H1 (cell line): ENCODE data around the gene CABP2. TPM values are rescaled to one million over a fixed set of nuclear protein-coding genes. Genes with fewer than 3 reads are reported as not detected.
A peak's percentile ranks its signal among the peaks of the same experiment; 100 is the strongest.
"Not testable (repeated sequence)": the region's sequence is repeated elsewhere in the genome, so short reads cannot be mapped to it uniquely, and the experiment has no call there.

Experiments
- CTCF ChIA-PET: fragments of 300-600 bp; sonication (Branson Sonifier 250); formaldehyde crosslinking; loops from one replicate; lab custom pipeline; 2021; ENCODE audit not compliant: partially characterized antibody; lab: Charles Lee
- POLR2A ChIA-PET: fragments of 300-600 bp; sonication (Branson Sonifier 250); formaldehyde crosslinking; loops from one replicate; lab custom pipeline; 2021; ENCODE audit warnings: inconsistent platforms; ENCODE audit not compliant: partially characterized antibody; lab: Charles Lee
- DNase-seq, 2 experiments: peaks; one replicate each; pipeline versions ENCODE4 v3.0.0 to v3.0.0-alpha.2; 2010 to 2022; ENCODE audit warnings: low spot score in 2 of 2, low read depth in 1 of 2, mixed read lengths in 1 of 2
- FAIRE-seq: peaks from 2 replicates; lab custom pipeline; 2011; peaks lifted over from hg19 to GRCh38; lab: Jason Lieb, UNC
- H2AFZ ChIP-seq: 2 replicates; pipeline ENCODE4 v1.8.1; 2012; ENCODE audit warnings: low read length, inconsistent platforms
- H2AK5ac ChIP-seq: 2 replicates; pipeline ENCODE4 v1.6.1; 2013; ENCODE audit warnings: low read depth, low read length
- H2BK120ac ChIP-seq: replicated peaks from 2 replicates; pipeline ENCODE3; 2013; ENCODE audit warnings: low read depth, low read length, inconsistent platforms
- H2BK12ac ChIP-seq: 2 replicates; pipeline ENCODE4 v1.6.1; 2013; ENCODE audit warnings: low read depth, low read length
- H2BK15ac ChIP-seq: 2 replicates; pipeline ENCODE4 v1.6.1; 2013; ENCODE audit warnings: low read length
- H2BK20ac ChIP-seq: 2 replicates; pipeline ENCODE4 v1.6.1; 2013; ENCODE audit warnings: low read length
- H2BK5ac ChIP-seq: 2 replicates; pipeline ENCODE4 v1.6.1; 2013; ENCODE audit warnings: low read depth, low read length
- H3K14ac ChIP-seq: 2 replicates; pipeline ENCODE4 v1.6.1; 2013; ENCODE audit warnings: inconsistent platforms; ENCODE audit not compliant: insufficient read length
- H3K18ac ChIP-seq: 2 replicates; pipeline ENCODE4 v1.6.1; 2013; ENCODE audit warnings: low read length; ENCODE audit errors: extremely low read depth
- H3K23ac ChIP-seq: 2 replicates; pipeline ENCODE4 v1.6.1; 2013; ENCODE audit warnings: inconsistent platforms; ENCODE audit not compliant: insufficient read length
- H3K23me2 ChIP-seq: 2 replicates; pipeline ENCODE4 v1.6.1; 2013; ENCODE audit warnings: low read depth, low read length
- H3K27ac ChIP-seq: 2 replicates; pipeline ENCODE4 v1.6.1; 2011; ENCODE audit warnings: low read depth, low read length, inconsistent platforms
- H3K27me3 ChIP-seq, 4 experiments: replicated peaks in 1 of 4; 1 replicate in 1 of 4; 2 replicates in 3 of 4; pipeline versions ENCODE4 v1.6.1 to v1.8.1; 2011 to 2013; ENCODE audit warnings: low read length in 3 of 4, mild to moderate bottlenecking in 3 of 4, inconsistent platforms in 2 of 4, mixed read lengths in 2 of 4, moderate library complexity in 1 of 4; ENCODE audit not compliant: control insufficient read depth in 3 of 4, insufficient read depth in 3 of 4; ENCODE audit errors: extremely low read depth in 1 of 4
- H3K36me3 ChIP-seq, 4 experiments: 2 replicates each; pipeline versions ENCODE4 v1.6.1 to v1.8.1; 2011 to 2013; ENCODE audit warnings: mild to moderate bottlenecking in 4 of 4, low read length in 3 of 4, moderate library complexity in 2 of 4, control low read depth in 1 of 4, inconsistent platforms in 1 of 4; ENCODE audit not compliant: insufficient read depth in 4 of 4, control insufficient read depth in 2 of 4
- H3K4ac ChIP-seq: replicated peaks from 2 replicates; pipeline ENCODE3; 2013; ENCODE audit warnings: low read length, low read depth, mixed read lengths, inconsistent platforms; ENCODE audit not compliant: insufficient read length
- H3K4me1 ChIP-seq, 4 experiments: replicated peaks in 1 of 4; 1 replicate in 1 of 4; 2 replicates in 3 of 4; pipeline versions ENCODE4 v1.6.1 to v1.8.1; 2011 to 2013; ENCODE audit warnings: low read length in 3 of 4, inconsistent platforms in 2 of 4, mixed read lengths in 1 of 4; ENCODE audit not compliant: insufficient read depth in 4 of 4, control insufficient read depth in 3 of 4
- H3K4me2 ChIP-seq, 2 experiments: 2 replicates each; pipeline versions ENCODE4 v1.6.1 to v1.8.1; 2011 to 2013; ENCODE audit warnings: low read depth in 2 of 2, low read length in 2 of 2, control low read depth in 1 of 2, inconsistent platforms in 1 of 2, mild to moderate bottlenecking in 1 of 2; ENCODE audit not compliant: insufficient read depth in 1 of 2
- H3K4me3 ChIP-seq, 4 experiments: fragments of 200-600, 300-600 bp in 1 of 4; sonication (generic), shearing (Covaris generic), sonication (Bioruptor Twin) in 1 of 4; 2 replicates each; pipeline versions ENCODE4 v1.5.1 to v1.8.1; 2011 to 2016; ENCODE audit warnings: low read length in 4 of 4, low read depth in 3 of 4, control low read depth in 2 of 4, inconsistent platforms in 2 of 4, mild to moderate bottlenecking in 2 of 4, mixed read lengths in 1 of 4, moderate library complexity in 1 of 4; ENCODE audit not compliant: insufficient read depth in 2 of 4; ENCODE audit errors: extremely low read depth in 1 of 4
- H3K56ac ChIP-seq: replicated peaks from 2 replicates; pipeline ENCODE3; 2013; ENCODE audit warnings: low read depth, mild to moderate bottlenecking, mixed read lengths, low read length, inconsistent platforms; ENCODE audit not compliant: insufficient read length
- H3K79me1 ChIP-seq: 2 replicates; pipeline ENCODE4 v1.6.1; 2013; ENCODE audit warnings: low read depth, low read length, control low read depth
- H3K79me2 ChIP-seq, 2 experiments: 2 replicates each; pipeline versions ENCODE4 v1.6.1 to v1.8.1; 2012 to 2013; ENCODE audit warnings: low read length in 2 of 2, mild to moderate bottlenecking in 2 of 2, inconsistent platforms in 1 of 2; ENCODE audit not compliant: insufficient read depth in 2 of 2, control insufficient read depth in 1 of 2
- H3K9ac ChIP-seq, 4 experiments: replicated peaks in 1 of 4; 1 replicate in 1 of 4; 2 replicates in 3 of 4; pipeline versions ENCODE4 v1.6.1 to v1.8.1; 2011 to 2013; ENCODE audit warnings: low read depth in 3 of 4, low read length in 3 of 4, control low read depth in 2 of 4, mild to moderate bottlenecking in 2 of 4, moderate library complexity in 2 of 4, inconsistent platforms in 1 of 4; ENCODE audit errors: extremely low read depth in 1 of 4
- H3K9me3 ChIP-seq, 2 experiments: 2 replicates each; pipeline versions ENCODE4 v1.6.1 to v1.8.1; 2012 to 2013; ENCODE audit warnings: mild to moderate bottlenecking in 2 of 2, moderate library complexity in 2 of 2, control low read depth in 1 of 2, inconsistent platforms in 1 of 2, low read depth in 1 of 2, low read length in 1 of 2, mixed read lengths in 1 of 2; ENCODE audit not compliant: insufficient read depth in 2 of 2
- H4K20me1 ChIP-seq, 2 experiments: replicated peaks in 1 of 2; 2 replicates each; pipeline versions ENCODE3 to v1.8.1; 2011 to 2013; ENCODE audit warnings: inconsistent platforms in 2 of 2, low read length in 2 of 2, mild to moderate bottlenecking in 1 of 2; ENCODE audit not compliant: insufficient read depth in 2 of 2, control insufficient read depth in 1 of 2
- H4K5ac ChIP-seq: 2 replicates; pipeline ENCODE4 v1.6.1; 2013; ENCODE audit warnings: low read length, low read depth, mixed read lengths, inconsistent platforms; ENCODE audit not compliant: insufficient read length
- H4K8ac ChIP-seq: 2 replicates; pipeline ENCODE4 v1.8.0; 2013; ENCODE audit warnings: mild to moderate bottlenecking, moderate library complexity, low read length, inconsistent platforms; ENCODE audit not compliant: insufficient read depth; ENCODE audit errors: extremely low read depth
- H4K91ac ChIP-seq: replicated peaks from 2 replicates; pipeline ENCODE3; 2013; ENCODE audit warnings: low read length, mixed read lengths, inconsistent platforms; ENCODE audit not compliant: insufficient read length
- BACH1 ChIP-seq: IDR thresholded peaks from 2 replicates; pipeline ENCODE4 v1.6.1; 2012; ENCODE audit warnings: low read length, improper control_type of control experiment
- CHD1 ChIP-seq: IDR thresholded peaks from 2 replicates; pipeline ENCODE4 v1.6.1; 2012; ENCODE audit warnings: low read depth, low read length, improper control_type of control experiment
- HDAC2 ChIP-seq, 2 experiments: fragments of 300-600 bp in 1 of 2; sonication (generic) in 1 of 2; IDR thresholded peaks; 2 replicates each; pipeline ENCODE4 v1.6.1; 2011 to 2012; ENCODE audit warnings: low read depth in 2 of 2, low read length in 2 of 2, mild to moderate bottlenecking in 2 of 2, moderate library complexity in 2 of 2, borderline replicate concordance in 1 of 2, inconsistent platforms in 1 of 2
- KDM1A ChIP-seq: fragments of 200-600, 300-600 bp; sonication (generic); IDR thresholded peaks from 2 replicates; pipeline ENCODE4 v1.7.1; 2016; ENCODE audit warnings: mild to moderate bottlenecking, low read length, borderline replicate concordance
- MAFK ChIP-seq: IDR thresholded peaks from 2 replicates; pipeline ENCODE4 v1.6.1; 2012; ENCODE audit warnings: low read depth, mild to moderate bottlenecking, improper control_type of control experiment, low read length
- PHF8 ChIP-seq: fragments of 200-600 bp; sonication (generic); conservative IDR thresholded peaks from 2 replicates; pipeline ENCODE4 v1.7.1; 2012; ENCODE audit warnings: low read depth, mild to moderate bottlenecking, inconsistent platforms, low read length, moderate library complexity
- YY1 ChIP-seq: IDR thresholded peaks from 2 replicates; pipeline ENCODE4 v1.6.1; 2011; ENCODE audit warnings: low read depth, mild to moderate bottlenecking, low read length
- WGBS, 2 experiments: shearing (Covaris generic) in 1 of 2; methylation state at CpG; one replicate each; pipeline versions ENCODE4 v1.1.6 to v1.1.7; 2013 to 2015; ENCODE audit warnings: low lambda C conversion rate in 2 of 2, mixed read lengths in 2 of 2, inconsistent platforms in 1 of 2, low coverage in 1 of 2, missing lambda C conversion rate in 1 of 2; ENCODE audit not compliant: insufficient replicate concordance in 2 of 2, insufficient coverage in 1 of 2, insufficient read length in 1 of 2; ENCODE audit errors: extremely low coverage in 1 of 2, missing lambda C conversion rate in 1 of 2; 5-methylcytosine and 5-hydroxymethylcytosine counted together
- polyA plus RNA-seq, 7 experiments: library from polyadenylated mRNA; depleted of rRNA in 3 of 7; stranded (reverse) in 5 of 7; unstranded in 2 of 7; fragments of >200 nt in 5 of 7; fragments of 200-250 nt in 2 of 7; gene quantifications; 1 replicate in 5 of 7; 2 replicates in 1 of 7; 4 replicates in 1 of 7; pipeline versions ENCODE4 v1.2.1 to v1.2.3, GENCODE V29; 2011 to 2013; ENCODE audit warnings: missing spikeins in 2 of 7, mixed read lengths in 2 of 7
- total RNA-seq: library from RNA; stranded (reverse); fragmentation: NEBNext Ultra II Directional; extraction: Animal tissue kit (Norgen Biotek cat#: 25700); gene quantifications from 2 replicates; pipeline ENCODE4 v1.2.1, GENCODE V29; 2021

CABP2 gene
- total and polyA plus RNA-seq, 2 of the 8 experiments (the other 6 are each of a cell fraction or from before 2014, with no cell fraction given): not detected

DNA sequence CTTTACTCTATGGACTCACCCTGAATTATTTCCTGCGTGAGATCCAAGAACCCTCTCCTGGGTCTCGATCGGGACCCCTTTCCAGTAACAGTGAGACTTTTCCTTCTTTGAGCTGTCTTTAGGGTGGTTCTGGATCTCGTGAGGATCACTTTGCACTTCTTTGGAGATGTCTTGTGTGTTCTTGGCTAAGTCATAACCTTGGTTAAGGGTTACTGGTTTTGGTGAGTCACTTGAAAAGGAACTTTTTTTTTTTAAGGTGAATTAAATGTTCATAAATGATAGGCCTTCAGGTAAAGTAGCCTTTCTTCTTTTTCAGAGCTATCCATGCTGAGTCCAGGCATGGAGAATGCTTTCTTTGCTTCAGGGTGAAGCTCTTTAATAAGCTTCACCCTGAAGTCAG is 41.0 kb upstream of the CABP2 start (continued):
- TF ChIP-seq CHD1: no peak
- TF ChIP-seq BACH1: no peak
- no peak for TF ChIP-seq HDAC2 (IDR thresholded peaks at IDR 0.05; ENCODE audit: borderline replicate concordance in 1 of 2, low read depth in 2 of 2, low read length in 2 of 2)
- TF ChIP-seq MAFK: no peak
- no peak for TF ChIP-seq PHF8
- TF ChIP-seq KDM1A: no peak
- TF ChIP-seq YY1: no peak

DNA sequence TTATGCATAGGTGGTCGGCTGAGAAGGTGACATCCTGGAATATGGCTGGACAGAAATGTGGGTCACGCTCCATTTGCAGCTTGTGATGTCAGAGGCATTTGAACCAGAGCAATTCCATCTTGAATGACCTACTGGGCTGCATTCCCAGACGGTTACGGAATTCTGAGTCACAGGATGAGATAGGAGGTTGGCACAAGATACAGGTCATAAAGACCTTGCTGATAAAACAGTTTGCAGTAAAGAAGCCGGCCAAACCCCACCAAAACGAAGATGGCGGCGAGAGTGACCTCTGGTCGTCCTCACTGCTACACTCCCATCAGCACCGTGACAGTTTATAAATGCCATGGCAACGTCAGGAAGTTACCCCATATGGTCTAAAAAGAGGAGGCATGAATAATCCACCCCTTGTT is 40.5 kb upstream of the CABP2 start:
- H2AK5ac ChIP-seq, H2BK5ac ChIP-seq, H2BK120ac ChIP-seq, H3K23ac ChIP-seq, H4K20me1 ChIP-seq, POLR2A ChIA-PET, FAIRE-seq, H3K23me2 ChIP-seq, H3K4ac ChIP-seq, H2BK15ac ChIP-seq, H3K9me3 ChIP-seq, H4K91ac ChIP-seq, H3K9ac ChIP-seq, H3K27me3 ChIP-seq, H3K79me2 ChIP-seq, H3K14ac ChIP-seq, H4K8ac ChIP-seq, H3K18ac ChIP-seq, H4K5ac ChIP-seq, H3K4me2 ChIP-seq, H3K4me3 ChIP-seq, H3K27ac ChIP-seq, DNase-seq, H3K36me3 ChIP-seq, H3K79me1 ChIP-seq, H3K56ac ChIP-seq, H2BK12ac ChIP-seq, H3K4me1 ChIP-seq, H2BK20ac ChIP-seq: not testable (repeated sequence)
- H2AFZ ChIP-seq: peak overlapping the region; percentile 5; the same call in 1 of the 2 replicates
- CTCF ChIA-PET: interaction anchor here (1.1 to 1.6 kb wide), 3 partner anchors 10 to 19 kb away, joined by 3 to 4 read pairs (median 4); no protein-coding TSS in a partner anchor
- 84% methylated on average over 11 of the region's 11 CpGs; no CpG with 5 or more reads in 1 of the 2 experiments for WGBS, 2 experiments
